Measurements from ENCODE around the gene RASGEF1B. TPM values are rescaled to one million over a fixed set of nuclear protein-coding genes. Genes with fewer than 3 reads are reported as not detected.

Gene RASGEF1B
- total and polyA plus RNA-seq, 9 of the 15 experiments (the other 6 are each of a cell fraction or from before 2014, with no cell fraction given): 0.04 to 0.57 (median 0.22) TPM

- H3K27ac ChIP-seq (ENCODE audit: extremely low read depth, low read depth, low read length): no peak overlapping the region
- H3K4me2 ChIP-seq (ENCODE audit: insufficient read depth, low read length): no peak overlapping the region
- H3K9me3 ChIP-seq (replicated peaks; ENCODE audit: control insufficient read depth, insufficient read depth, low read depth, low read length): no peaks in the 10 kb centered on the region
- 0% methylated on average over 2 of the region's 2 CpGs for WGBS (ENCODE audit: insufficient coverage, low coverage, missing lambda C conversion rate)
- no peaks in the 10 kb centered on the region; the same call in 1 of the 2 replicates for H4K20me1 ChIP-seq (replicated peaks; ENCODE audit: control insufficient read depth, insufficient read depth, low read length)
- TF ChIP-seq ZNF740 (CRISPR knock-in tag; IDR thresholded peaks at IDR 0.05) (no peak), ZNF740 (tag; IDR thresholded peaks at IDR 0.05) (no peak), CBFA2T2 (conservative IDR thresholded peaks at IDR 0.05) (no peak), ZNF398 (CRISPR knock-in tag; IDR thresholded peaks at IDR 0.05) (no peak)
- no peaks in the 10 kb centered on the region for H3K36me3 ChIP-seq (ENCODE audit: control insufficient read depth, insufficient read depth, low read length)
- FAIRE-seq (no peak), DNase-seq (ENCODE audit: extremely low read depth in 1 of 4, low spot score in 3 of 4) (no peak), ATAC-seq (no peak)
- CTCF ChIA-PET (ENCODE audit: low intra/inter-chr PET ratio): no interaction called here
- no peaks in the 10 kb centered on the region for H3K9me1 ChIP-seq (ENCODE audit: control insufficient read depth, insufficient read depth, low read length)
- intact Hi-C loops (cut with micrococcal nuclease): no loop called here
- BruUV-seq (replicated peaks): no TSS peak
- in situ Hi-C loops (cut with MboI): loop anchor here (10.0 kb wide), 1 partner anchor 885 kb away; no protein-coding TSS in a partner anchor
- H3K27me3 ChIP-seq (ENCODE audit: control insufficient read depth in 2 of 2, insufficient read depth in 2 of 2, low read length in 2 of 2): peaks cover 0 to 1% of the 10 kb centered on the region in 2 experiments; a peak in 2 of 5 replicates
- POLR2A ChIA-PET: no interaction called here
- no peaks in the 10 kb centered on the region for H3K79me2 ChIP-seq (ENCODE audit: control insufficient read depth, insufficient read depth, low read length)
- H3K9ac ChIP-seq (ENCODE audit: insufficient read depth in 1 of 2, low read depth in 2 of 2, low read length in 2 of 2): no peak overlapping the region
- H3K4me1 ChIP-seq (replicated peaks in 1 of 2; ENCODE audit: control insufficient read depth in 2 of 2, insufficient read depth in 2 of 2, low read length in 2 of 2): no peaks in the 10 kb centered on the region
- H3K4me3 ChIP-seq: no peak overlapping the region
- H2AFZ ChIP-seq (ENCODE audit: low read depth, low read length): no peak overlapping the region
Measured at GRCh38 chr4:81389720-81390119, 82.0 kb downstream of the RASGEF1B start.

Data from K562 (cell line).